HS-5 (cell line): Measurements from ENCODE around the gene HDGFL3.
"Not testable (repeated sequence)": the region's sequence is repeated elsewhere in the genome, so short reads cannot be mapped to it uniquely, and the experiment has no call there.

Source experiments
- DNase-seq: peaks from one replicate; pipeline ENCODE4 v3.0.0-alpha.2; 2012; ENCODE audit warnings: low read depth

HDGFL3 gene

GRCh38 chr15:83207660-83208366 lies at the start of gene HDGFL3:
HDGFL3 (minus strand) TSS chr15:83207823; CDS start chr15:83207414, 409 bp downstream.
- no peak for DNase-seq

GRCh38 chr15:83250781-83251180 lies 43.2 kb upstream of the HDGFL3 start:
- peak; percentile 49 for DNase-seq

- no peak for DNase-seq
Measured at GRCh38 chr15:83249030-83249343, 41.4 kb upstream of the HDGFL3 start.

- peak; percentile 53 for DNase-seq
Measured at GRCh38 chr15:83248151-83249029, 40.8 kb upstream of the HDGFL3 start.

GRCh38 chr15:83243634-83244033 lies 36.0 kb upstream of the HDGFL3 start:
- DNase-seq: no peak

GRCh38 chr15:83230242-83230641 lies 22.6 kb upstream of the HDGFL3 start:
- no peak for DNase-seq

- no peak for DNase-seq
Measured at GRCh38 chr15:83225449-83225848, 17.8 kb upstream of the HDGFL3 start.

GRCh38 chr15:83221781-83222180 lies 14.2 kb upstream of the HDGFL3 start:
- not testable (repeated sequence) for DNase-seq

- DNase-seq: no peak
Measured at GRCh38 chr15:83219026-83219425, 11.4 kb upstream of the HDGFL3 start.

GRCh38 chr15:83215306-83215705 lies 7.7 kb upstream of the HDGFL3 start:
- no peak for DNase-seq

GRCh38 chr15:83210619-83211018 lies 3.0 kb upstream of the HDGFL3 start:
- DNase-seq: no peak

- DNase-seq: no peak
Measured at GRCh38 chr15:83209333-83209732, 1.7 kb upstream of the HDGFL3 start.

GRCh38 chr15:83208367-83208661 lies 691 bp upstream of the HDGFL3 start:
- no peak for DNase-seq

- no peak for DNase-seq
Measured at GRCh38 chr15:83207009-83207659, 489 bp downstream of the HDGFL3 start.

- no peak for DNase-seq
Measured at GRCh38 chr15:83206526-83207008, 1.1 kb downstream of the HDGFL3 start.

GRCh38 chr15:83205725-83206324 lies 1.8 kb downstream of the HDGFL3 start:
- no peak for DNase-seq

- no peak for DNase-seq
Measured at GRCh38 chr15:83204697-83205096, 2.9 kb downstream of the HDGFL3 start.

GRCh38 chr15:83203543-83203942 lies 4.1 kb downstream of the HDGFL3 start:
- no peak for DNase-seq

GRCh38 chr15:83200589-83200988 lies 7.0 kb downstream of the HDGFL3 start:
- DNase-seq: no peak

GRCh38 chr15:83200162-83200561 lies 7.5 kb downstream of the HDGFL3 start:
- DNase-seq: no peak

- no peak for DNase-seq
Measured at GRCh38 chr15:83199288-83199687, 8.3 kb downstream of the HDGFL3 start.

- no peak for DNase-seq
Measured at GRCh38 chr15:83198476-83198875, 9.1 kb downstream of the HDGFL3 start.

- no peak for DNase-seq
Measured at GRCh38 chr15:83194528-83194927, 13.1 kb downstream of the HDGFL3 start.
